Posterior cingulate gyrus (tissue), 11 donors: ENCODE data around the gene DST.
A peak's percentile ranks its signal among the peaks of the same experiment; 100 is the strongest.
"Not testable (repeated sequence)": the region's sequence is repeated elsewhere in the genome, so short reads cannot be mapped to it uniquely, and the experiment has no call there.

Experiments
- DNase-seq, 10 donors: peaks; one replicate each; pipeline versions ENCODE4 v3.0.0 to v3.0.0-alpha.2; 2020 to 2021; ENCODE audit warnings: mixed read lengths in 3 of 10
- intact Hi-C: fragments of 100-400 bp; cut with DNase I; formaldehyde crosslinking; loops from one replicate; pipeline ENCODE4 v1.15.1; 2023

Gene DST

GRCh38 chr6:56664029-56664428 lies 21.3 kb upstream of the DST start:
- intact Hi-C loops, result no loop called here
- DNase-seq, result no peak

DNA sequence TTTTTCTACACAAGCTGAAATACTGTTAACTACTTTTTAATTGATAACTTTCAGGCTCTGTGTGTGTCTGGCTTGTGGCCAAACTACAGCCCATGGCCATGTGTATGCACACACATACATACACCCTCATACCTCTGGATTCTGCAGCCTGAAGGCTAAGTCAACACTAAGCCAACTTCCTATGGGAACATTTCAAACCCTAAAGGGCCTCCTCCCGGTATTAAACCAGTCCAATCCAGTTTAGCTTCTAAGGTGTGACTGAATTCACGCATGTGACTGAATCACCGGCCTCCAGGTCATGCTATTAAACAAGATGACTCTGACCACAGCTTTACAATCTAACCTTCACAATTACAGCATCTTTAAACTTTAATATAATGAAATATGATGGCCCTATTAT lies 20.7 kb upstream of the DST start:
- intact Hi-C loops, result no loop called here
- no peak for DNase-seq

GRCh38 chr6:56661338-56661737 lies 18.6 kb upstream of the DST start:
- not testable (repeated sequence) for DNase-seq

GRCh38 chr6:56660381-56660730 lies 17.7 kb upstream of the DST start:
- no peak for DNase-seq
- intact Hi-C loops, result no loop called here

More at GRCh38 chr6:56661338-56661737, 18.6 kb upstream of the DST start:
- intact Hi-C loops, result not testable (repeated sequence)

- intact Hi-C loops, result no loop called here
- DNase-seq, result peak in 3 of 10 donors; percentile 26 to 83 (median 73)
Observed at GRCh38 chr6:56659721-56660380, 17.2 kb upstream of the DST start.

DNA sequence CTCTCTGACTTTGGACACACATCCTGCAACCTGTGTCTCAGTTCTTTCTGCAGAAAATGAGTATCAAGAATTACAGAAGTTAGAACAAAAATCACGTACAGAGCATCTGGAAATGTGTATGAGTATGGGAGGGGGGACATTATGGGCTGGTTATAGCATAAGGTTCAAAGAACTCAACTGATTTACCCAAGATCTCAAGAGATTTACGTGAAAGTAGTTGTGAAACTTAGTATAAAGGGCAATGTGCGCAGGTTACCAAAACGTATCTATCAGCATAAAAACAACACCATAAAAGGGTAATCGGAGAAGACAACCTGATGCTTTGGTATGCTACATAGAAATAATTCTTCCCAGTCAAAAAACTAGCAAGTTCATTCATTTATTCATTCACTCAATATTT lies 15.6 kb upstream of the DST start:
- intact Hi-C loops, result no loop called here

GRCh38 chr6:56657354-56657753 lies 14.7 kb upstream of the DST start:
- intact Hi-C loops, result no loop called here
- DNase-seq, result no peak

More for the DNA sequence above, 15.6 kb upstream of the DST start:
- no peak for DNase-seq

GRCh38 chr6:56656466-56656865 lies 13.8 kb upstream of the DST start:
- intact Hi-C loops, result no loop called here
- DNase-seq, result no peak

DNA sequence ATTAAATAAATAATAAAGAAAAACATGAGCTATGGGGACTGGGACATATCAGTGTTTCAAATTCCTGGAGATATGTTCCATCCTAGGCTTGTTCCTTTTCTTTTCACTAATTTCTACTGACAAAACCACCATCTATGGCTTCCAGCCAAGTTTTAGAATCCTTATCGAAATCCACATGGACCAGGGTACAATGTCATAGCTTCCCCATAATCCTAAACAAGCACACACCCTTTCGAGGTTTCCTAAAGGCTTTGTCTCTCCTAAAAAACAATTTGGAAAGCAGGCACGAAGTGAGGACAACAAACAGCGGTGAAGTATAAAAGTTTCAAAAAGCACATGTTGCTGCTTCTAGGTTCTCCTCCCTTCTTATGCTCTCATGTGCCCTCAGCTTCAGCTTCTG lies 13.3 kb upstream of the DST start:
- intact Hi-C loops, result no loop called here
- no peak for DNase-seq

DNA sequence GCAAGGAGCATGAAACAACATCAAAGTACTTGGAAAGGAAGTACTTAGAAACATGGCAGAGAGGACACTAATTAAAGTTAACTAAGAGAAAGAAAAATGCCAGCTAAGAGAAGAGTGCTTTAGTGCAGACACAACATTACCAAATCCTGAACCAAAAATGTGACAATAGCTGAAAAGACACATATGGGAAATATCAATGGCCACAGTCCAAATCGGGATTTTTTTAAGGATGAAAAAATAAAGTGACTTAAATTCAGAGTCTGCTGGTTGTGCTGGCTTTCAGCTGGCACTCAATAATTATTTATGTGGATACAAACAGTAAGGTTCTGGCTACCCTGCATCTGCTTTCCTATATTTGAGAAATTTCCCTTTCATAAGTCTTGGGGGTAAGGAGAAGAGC lies 12.6 kb upstream of the DST start:
- DNase-seq, result no peak
- intact Hi-C loops, result no loop called here

DNA sequence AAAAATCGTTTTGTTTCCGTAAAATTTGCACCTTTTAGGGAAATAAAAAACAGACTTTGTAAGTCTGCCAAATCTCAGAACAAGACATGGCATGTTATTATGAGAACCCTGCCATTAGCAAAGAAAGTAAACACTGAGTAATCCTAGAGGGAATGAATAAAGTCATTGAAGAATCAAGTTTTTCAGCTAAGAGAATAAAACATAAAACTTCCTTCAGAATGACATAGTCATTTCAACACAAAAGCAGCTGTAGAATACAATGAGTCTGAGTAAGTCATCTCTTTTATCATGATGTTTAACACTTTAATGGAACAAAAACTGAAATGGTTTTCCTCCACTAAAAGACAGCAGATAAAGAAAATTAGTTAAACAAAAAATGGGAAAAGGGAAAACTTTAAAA lies 10.3 kb upstream of the DST start:
- no peak for DNase-seq
- intact Hi-C loops, result no loop called here

- no peak for DNase-seq
- intact Hi-C loops, result no loop called here
Observed at GRCh38 chr6:56652231-56652630, 9.5 kb upstream of the DST start.

GRCh38 chr6:56650191-56650590 lies 7.5 kb upstream of the DST start:
- no peak for DNase-seq
- intact Hi-C loops, result no loop called here

- DNase-seq, result no peak
- intact Hi-C loops, result no loop called here
Observed at GRCh38 chr6:56649782-56650181, 7.1 kb upstream of the DST start.

GRCh38 chr6:56649053-56649769 lies 6.5 kb upstream of the DST start:
- intact Hi-C loops, result no loop called here
- no peak for DNase-seq

GRCh38 chr6:56647172-56647762 lies 4.6 kb upstream of the DST start:
- intact Hi-C loops, result no loop called here

GRCh38 chr6:56644366-56644765 lies 1.7 kb upstream of the DST start:
- no peak for DNase-seq
- intact Hi-C loops, result no loop called here

More at GRCh38 chr6:56647172-56647762, 4.6 kb upstream of the DST start:
- DNase-seq, result no peak

DNA sequence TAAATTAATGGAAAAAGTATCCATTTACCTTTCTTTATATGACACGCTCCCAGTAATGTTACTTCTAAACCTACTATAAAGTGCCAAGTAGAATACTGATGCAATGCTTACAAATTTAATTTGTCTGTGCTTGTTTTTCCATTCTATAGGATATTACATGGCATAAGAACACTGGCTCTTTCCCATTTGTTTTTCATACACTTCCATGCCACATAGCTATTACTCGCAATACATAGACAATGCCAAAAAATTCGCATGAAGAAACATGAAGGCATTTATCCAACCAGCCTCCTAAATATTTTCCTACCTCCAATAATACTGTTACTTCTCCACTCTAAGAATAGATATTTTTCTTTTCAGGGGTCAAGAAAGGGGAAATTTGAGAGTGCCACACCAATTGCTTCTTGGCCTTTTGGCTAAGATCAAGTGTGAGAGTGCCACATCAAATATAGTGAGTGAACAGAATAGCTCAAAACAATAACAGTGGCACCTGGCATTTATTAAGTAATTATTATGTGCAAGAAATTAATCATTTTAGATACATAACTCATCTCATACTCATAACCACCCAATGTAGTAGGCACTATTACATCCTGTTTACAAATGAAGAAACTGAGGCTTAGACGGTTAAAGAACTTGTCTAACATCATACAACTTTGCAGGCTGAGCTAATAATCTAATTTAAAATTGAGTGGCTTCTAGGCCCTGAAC lies 845 bp upstream of the DST start:
- intact Hi-C loops, result no loop called here
- no peak for DNase-seq

GRCh38 chr6:56640374-56640773 lies 2.3 kb downstream of the DST start:
- intact Hi-C loops, result no loop called here
- no peak for DNase-seq

- no peak for DNase-seq
- intact Hi-C loops, result loop anchor here (2.0 to 5.0 kb wide), 2 partner anchors 119 to 214 kb away; no protein-coding TSS in a partner anchor
Observed at GRCh38 chr6:56638760-56639159, 3.9 kb downstream of the DST start.

GRCh38 chr6:56637640-56638039 lies 5.0 kb downstream of the DST start:
- DNase-seq, result no peak
- intact Hi-C loops, result loop anchor here (2.0 to 5.0 kb wide), 3 partner anchors 61 to 215 kb away; no protein-coding TSS in a partner anchor
